HG03439 (cell line): Measurements from ENCODE around the gene PLSCR1.

ENCODE experiments used
- ATAC-seq: cut with Tn5 transposase; IDR thresholded peaks from one replicate; pipeline ENCODE4 v1.9.1; 2021; ENCODE audit warnings: mild to moderate bottlenecking, moderate library complexity; ENCODE audit not compliant: unreplicated experiment

Gene PLSCR1

GRCh38 chr3:146544002-146544928 lies at the start of gene PLSCR1:
Gene PLSCR1, minus strand, starts transcription at chr3:146544607. Its CDS starts 8,055 bp downstream, at chr3:146536552.
- ATAC-seq = peak; percentile 91

DNA sequence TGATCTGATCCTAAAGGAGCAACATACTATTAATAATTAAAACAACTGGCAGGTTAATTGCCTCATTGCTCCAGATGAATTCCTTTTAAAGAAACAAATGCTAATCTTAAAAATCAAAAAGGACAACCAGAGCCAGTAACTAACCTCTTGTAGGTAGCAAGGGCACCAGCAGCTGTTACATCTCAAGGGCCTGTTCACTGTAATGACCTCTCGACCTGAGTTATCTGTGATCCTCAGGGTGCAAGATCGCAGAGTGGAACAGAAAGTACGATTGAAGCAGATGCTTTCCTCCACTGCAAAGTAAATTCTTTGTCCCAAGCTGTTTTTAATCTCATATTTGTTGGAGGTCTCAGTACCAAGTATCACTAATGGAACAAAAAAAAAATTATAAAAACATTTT lies 49.4 kb upstream of the PLSCR1 start:
- no peak for ATAC-seq

DNA sequence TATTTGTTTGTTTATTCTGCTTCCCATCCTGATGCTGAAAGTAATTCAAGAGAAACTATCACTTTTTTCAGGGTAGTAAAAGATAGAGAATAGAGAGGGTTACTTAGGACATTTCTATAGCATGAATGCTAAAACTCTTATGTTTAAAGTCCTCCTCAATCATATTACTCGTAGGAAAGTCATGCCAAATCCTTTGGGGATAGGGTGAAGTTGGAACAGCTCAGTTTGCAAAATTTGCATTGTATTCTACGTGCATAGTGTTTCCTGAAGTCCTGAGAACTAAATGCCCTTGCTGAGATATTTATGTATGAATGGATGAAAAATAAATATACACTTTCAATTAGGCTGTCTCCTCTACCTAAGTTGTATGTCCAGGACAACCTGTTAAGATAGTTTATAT lies 46.1 kb upstream of the PLSCR1 start:
- no peak for ATAC-seq

- ATAC-seq = no peak
Measured at GRCh38 chr3:146589899-146590508, 45.6 kb upstream of the PLSCR1 start.

GRCh38 chr3:146585156-146585555 lies 40.7 kb upstream of the PLSCR1 start:
- ATAC-seq = no peak

- no peak for ATAC-seq
Measured at GRCh38 chr3:146581951-146582467, 37.6 kb upstream of the PLSCR1 start.

DNA sequence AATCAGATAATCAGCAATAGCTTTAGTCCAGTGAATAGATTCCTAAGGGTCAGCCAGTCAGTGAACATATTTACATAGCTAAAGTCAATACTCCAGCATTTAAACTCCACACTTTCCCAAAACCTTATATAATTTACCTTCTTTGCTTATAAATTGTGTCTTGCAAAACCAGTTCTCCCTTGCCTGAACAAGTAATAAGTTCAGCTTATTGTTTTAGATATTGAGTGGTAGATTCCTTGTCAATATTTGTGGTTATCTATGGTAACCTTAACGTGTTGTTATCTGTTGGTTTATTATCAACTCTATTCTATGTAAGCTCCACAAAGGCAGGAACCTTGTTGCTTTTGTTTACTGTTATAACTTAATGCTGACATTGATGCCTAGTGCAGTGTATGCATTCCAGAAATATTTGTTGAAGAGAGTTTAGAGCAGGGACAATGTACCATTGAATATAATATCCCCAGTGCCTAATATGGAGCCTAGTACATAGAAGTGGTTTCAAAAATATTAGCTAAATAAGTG lies 36.7 kb upstream of the PLSCR1 start:
- no peak for ATAC-seq

DNA sequence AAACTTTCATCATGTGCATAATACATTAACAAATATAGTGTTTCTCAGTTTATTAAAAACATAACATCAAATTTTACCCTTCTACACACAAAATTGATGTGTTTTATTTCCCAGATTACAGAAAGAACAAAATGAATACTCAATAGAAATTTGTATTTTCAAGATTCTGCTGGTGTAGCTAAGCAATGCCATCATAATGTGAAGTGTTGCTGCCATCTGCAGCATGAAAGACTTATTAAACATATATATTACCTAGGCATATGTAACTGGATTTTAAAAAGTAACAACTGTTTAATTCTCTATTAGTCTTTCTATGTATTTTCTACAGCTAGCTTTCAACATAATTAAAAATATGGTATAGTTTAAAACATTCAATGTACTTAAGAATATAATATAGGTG lies 33.3 kb upstream of the PLSCR1 start:
- peak; percentile 61 for ATAC-seq

- no peak for ATAC-seq
Measured at GRCh38 chr3:146575636-146576035, 31.2 kb upstream of the PLSCR1 start.

DNA sequence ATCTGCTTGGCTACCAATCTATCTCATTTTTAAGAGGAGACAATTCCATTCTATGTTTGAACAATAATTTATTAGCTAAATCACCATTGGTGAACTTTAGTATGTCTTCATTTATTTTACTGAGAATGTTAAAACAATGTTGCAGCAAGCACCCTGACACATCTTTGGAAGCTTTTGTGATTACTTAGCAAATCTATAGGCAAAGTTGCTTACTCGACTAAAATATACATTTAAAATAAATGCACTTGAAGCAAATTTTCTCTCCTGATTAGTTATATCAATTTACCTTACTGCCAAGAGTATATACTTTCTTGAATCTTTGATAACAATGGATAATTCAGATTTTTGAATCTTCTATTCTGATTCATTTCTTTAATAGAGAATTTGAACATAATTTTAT lies 29.8 kb upstream of the PLSCR1 start:
- ATAC-seq = no peak

DNA sequence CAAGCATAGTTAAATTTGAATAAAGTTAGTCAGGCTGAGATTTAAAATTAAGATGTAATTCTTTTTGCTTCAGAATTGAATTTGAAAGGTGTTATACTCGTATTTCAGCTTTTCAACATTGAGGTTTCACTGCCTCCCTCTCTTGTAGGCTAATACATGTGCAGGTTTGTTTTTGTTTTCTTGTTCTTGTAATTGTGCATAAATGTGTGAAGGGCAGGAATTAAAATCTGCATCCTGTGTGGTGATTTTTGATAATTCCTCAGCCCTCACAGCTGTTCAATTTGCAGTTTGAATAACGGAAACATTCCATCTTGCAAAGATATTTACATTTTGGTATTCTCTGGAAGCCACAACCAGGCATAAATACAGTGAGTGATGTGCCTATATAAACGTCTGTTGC lies 24.9 kb upstream of the PLSCR1 start:
- no peak for ATAC-seq

- ATAC-seq = no peak
Measured at GRCh38 chr3:146566138-146566537, 21.7 kb upstream of the PLSCR1 start.

DNA sequence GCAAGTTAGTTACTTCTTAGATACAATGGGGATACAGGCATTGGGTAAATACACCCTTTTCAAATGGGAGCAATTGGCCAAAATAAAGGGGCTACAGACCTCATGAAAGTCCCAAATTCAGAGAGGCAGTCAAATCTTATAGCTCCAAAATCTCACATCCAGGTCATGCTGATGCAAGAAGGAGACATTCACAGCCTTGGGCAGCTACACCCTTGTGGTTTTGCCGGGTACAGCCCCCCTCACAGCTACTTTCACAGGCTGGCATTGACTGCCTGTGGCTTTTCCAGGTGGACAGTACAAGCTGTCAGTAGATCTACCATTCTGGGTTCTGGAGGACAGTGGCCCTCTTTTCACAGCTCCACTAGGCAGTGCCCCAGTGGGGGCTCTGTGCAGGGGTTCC lies 17.5 kb upstream of the PLSCR1 start:
- no peak for ATAC-seq

- no peak for ATAC-seq
Measured at GRCh38 chr3:146561463-146561862, 17.1 kb upstream of the PLSCR1 start.

GRCh38 chr3:146560678-146561077 lies 16.3 kb upstream of the PLSCR1 start:
- ATAC-seq = no peak

- no peak for ATAC-seq
Measured at GRCh38 chr3:146559388-146559787, 15.0 kb upstream of the PLSCR1 start.

- no peak for ATAC-seq
Measured at GRCh38 chr3:146558781-146559180, 14.4 kb upstream of the PLSCR1 start.

GRCh38 chr3:146557745-146558144 lies 13.3 kb upstream of the PLSCR1 start:
- no peak for ATAC-seq

DNA sequence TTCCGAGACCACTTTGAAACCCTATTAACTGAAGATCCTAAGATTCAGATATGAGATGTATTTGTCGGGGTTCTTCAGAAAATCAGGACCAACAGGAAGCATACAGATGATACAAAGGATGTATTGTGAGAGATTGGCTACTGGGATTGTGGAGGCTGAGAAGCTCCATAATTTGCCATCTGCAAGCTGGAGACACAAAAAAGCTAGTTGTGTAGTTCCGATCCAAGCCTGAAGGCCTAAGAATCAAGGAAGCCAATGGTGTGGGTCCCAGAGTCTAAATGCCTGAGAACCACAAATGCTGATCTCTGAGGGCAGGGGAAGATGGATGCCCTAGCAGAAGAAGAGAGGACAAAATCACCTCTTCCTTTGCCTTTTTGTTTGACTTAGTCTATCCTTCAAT lies 10.9 kb upstream of the PLSCR1 start:
- ATAC-seq = no peak

DNA sequence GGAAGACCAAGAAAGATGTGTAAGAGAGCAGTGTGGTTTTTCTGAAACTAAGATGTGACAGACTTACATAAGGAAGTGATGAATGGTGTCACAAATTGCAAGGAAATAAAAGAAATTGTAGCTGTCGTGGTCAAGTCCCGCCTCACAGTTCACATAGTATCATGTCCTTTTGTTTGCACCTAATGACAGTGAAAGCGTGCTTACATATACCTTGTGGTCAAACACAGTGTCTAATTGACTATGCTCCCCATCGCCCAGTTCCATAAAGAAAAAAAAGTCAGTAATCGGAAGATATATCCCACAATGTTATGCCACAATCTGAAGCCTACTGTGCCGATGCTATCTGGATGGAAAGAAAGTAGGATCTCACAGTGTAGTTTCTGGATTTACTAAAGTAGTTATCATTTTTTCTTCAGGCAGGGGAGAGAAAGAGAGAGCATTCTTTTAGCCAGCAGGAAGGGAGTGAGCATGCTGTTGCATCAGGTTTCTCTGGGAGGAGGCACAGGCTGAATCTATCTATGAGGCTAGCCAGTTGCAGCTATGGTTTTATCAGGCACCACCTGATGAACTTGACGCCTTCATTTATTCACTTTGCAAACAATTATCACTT lies 9.8 kb upstream of the PLSCR1 start:
- no peak for ATAC-seq

DNA sequence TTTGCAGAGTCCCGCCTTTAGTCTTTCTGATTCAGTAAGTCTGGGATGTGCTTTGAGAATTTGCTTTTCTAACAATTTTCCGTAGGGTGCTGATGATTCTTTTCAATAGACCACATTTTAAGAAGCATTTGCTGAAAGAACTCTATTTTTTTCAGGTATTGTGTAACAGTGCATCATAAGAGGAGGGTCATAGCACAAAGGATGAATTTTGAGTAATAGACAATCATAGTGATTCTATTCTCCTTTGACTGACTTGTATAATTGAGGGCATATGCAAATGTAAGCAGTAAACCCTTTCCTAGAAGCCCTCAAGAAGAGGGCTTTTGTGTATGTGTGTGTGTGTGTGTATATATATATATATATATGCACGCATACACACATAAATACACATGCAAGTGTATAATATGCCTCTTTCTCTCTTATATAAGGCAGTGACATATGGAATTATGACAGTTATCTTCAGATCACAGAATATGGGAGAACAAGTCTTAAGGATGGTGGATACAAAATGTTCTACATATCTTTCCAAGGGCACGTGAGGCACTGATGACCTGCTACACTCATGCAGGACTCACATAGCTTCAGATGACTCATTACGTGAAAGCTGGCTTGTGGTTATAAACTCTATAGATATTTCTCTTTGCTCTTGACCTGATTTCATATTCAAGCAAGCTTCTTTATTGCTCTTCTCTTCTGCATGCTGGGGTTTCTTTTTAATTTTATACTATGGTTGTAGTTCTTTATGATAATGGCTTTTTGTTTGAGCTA lies 6.5 kb upstream of the PLSCR1 start:
- peak; percentile 95 for ATAC-seq
